Dendritic cell treated with granulocyte-macrophage colony-stimulating factor and Interleukin-4, amounts not matched to agents 40 ng/mL and 50 ng/mL, for 4 days (primary cell): Measurements from ENCODE around the gene DNAJB7.
A peak's percentile ranks its signal among the peaks of the same experiment; 100 is the strongest.
"Not testable (repeated sequence)": the region's sequence is repeated elsewhere in the genome, so short reads cannot be mapped to it uniquely, and the experiment has no call there.

Experiments
- H3K27ac Mint-ChIP-seq: one replicate; pipeline ENCODE4 v1.8.0; 2022; ENCODE audit warnings: mild to moderate bottlenecking, mixed read lengths
- H3K27me3 Mint-ChIP-seq: one replicate; pipeline ENCODE4 v1.8.0; 2022; ENCODE audit warnings: mild to moderate bottlenecking, mixed read lengths
- H3K36me3 Mint-ChIP-seq: one replicate; pipeline ENCODE4 v1.8.0; 2022; ENCODE audit warnings: low read depth, mixed read lengths
- H3K4me1 Mint-ChIP-seq: one replicate; pipeline ENCODE4 v1.8.0; 2022; ENCODE audit warnings: low read depth, mixed read lengths
- H3K4me3 Mint-ChIP-seq: one replicate; pipeline ENCODE4 v1.8.0; 2022; ENCODE audit warnings: mild to moderate bottlenecking, moderate library complexity, mixed read lengths
- H3K9me3 Mint-ChIP-seq: one replicate; pipeline ENCODE4 v1.8.0; 2022; ENCODE audit warnings: mixed read lengths
- intact Hi-C: fragments of 100-400 bp; cut with micrococcal nuclease; formaldehyde crosslinking; loops from one replicate; pipeline ENCODE4 v1.15.0; 2022

Gene DNAJB7

GRCh38 chr22:40862013-40862412 is at the start of gene DNAJB7:
Gene DNAJB7 (minus strand): TSS chr22:40862113. CDS start chr22:40861994, 119 bp downstream.
- Mint-ChIP-seq H3K36me3 (peaks cover 22% of the 10 kb centered on the region), H3K27ac (peak within 1 kb of the TSS; percentile 50), H3K9me3 (no peaks in the 10 kb centered on the region), H3K27me3 (no peaks in the 10 kb centered on the region), H3K4me1 (peaks cover 54% of the 10 kb centered on the region), H3K4me3 (no peak within 1 kb of the TSS)
- intact Hi-C loops = no loop called here

GRCh38 chr22:40908895-40909294 is 47.0 kb upstream of the DNAJB7 start:
- H3K4me3 Mint-ChIP-seq = no peak overlapping the region
- H3K36me3 Mint-ChIP-seq = peaks cover 39% of the 10 kb centered on the region
- H3K9me3 Mint-ChIP-seq = no peaks in the 10 kb centered on the region
- intact Hi-C loops = no loop called here
- no peaks in the 10 kb centered on the region for H3K4me1 Mint-ChIP-seq
- H3K27me3 Mint-ChIP-seq = no peaks in the 10 kb centered on the region
- no peak overlapping the region for H3K27ac Mint-ChIP-seq

- intact Hi-C loops = no loop called here
- Mint-ChIP-seq H3K27me3 (no peaks in the 10 kb centered on the region), H3K4me3 (no peak overlapping the region), H3K36me3 (peaks cover 24% of the 10 kb centered on the region), H3K27ac (no peak overlapping the region), H3K4me1 (no peaks in the 10 kb centered on the region), H3K9me3 (no peaks in the 10 kb centered on the region)
Observed at GRCh38 chr22:40904101-40904500, 42.2 kb upstream of the DNAJB7 start.

GRCh38 chr22:40898850-40899357 is 37.0 kb upstream of the DNAJB7 start:
- Mint-ChIP-seq H3K4me3 (no peak overlapping the region), H3K36me3 (peaks cover 11% of the 10 kb centered on the region), H3K27ac (no peak overlapping the region), H3K4me1 (no peaks in the 10 kb centered on the region), H3K27me3 (no peaks in the 10 kb centered on the region), H3K9me3 (no peaks in the 10 kb centered on the region)
- intact Hi-C loops = loop anchor here (1.0 to 2.0 kb wide), 2 partner anchors 44 to 216 kb away; no protein-coding TSS in a partner anchor

GRCh38 chr22:40894417-40894816 is 32.5 kb upstream of the DNAJB7 start:
- Mint-ChIP-seq H3K27ac (no peak overlapping the region), H3K27me3 (no peaks in the 10 kb centered on the region), H3K4me3 (no peak overlapping the region), H3K9me3 (no peaks in the 10 kb centered on the region), H3K4me1 (no peaks in the 10 kb centered on the region), H3K36me3 (peaks cover 13% of the 10 kb centered on the region)
- intact Hi-C loops = no loop called here

- Mint-ChIP-seq H3K27ac (no peak overlapping the region), H3K27me3 (no peaks in the 10 kb centered on the region), H3K4me3 (no peak overlapping the region), H3K9me3 (no peaks in the 10 kb centered on the region), H3K36me3 (peaks cover 45% of the 10 kb centered on the region), H3K4me1 (no peaks in the 10 kb centered on the region)
- intact Hi-C loops = no loop called here
Observed at GRCh38 chr22:40890881-40891280, 29.0 kb upstream of the DNAJB7 start.

- H3K27me3 Mint-ChIP-seq = no peaks in the 10 kb centered on the region
- no peak overlapping the region for H3K27ac Mint-ChIP-seq
- intact Hi-C loops = no loop called here
- peaks cover 51% of the 10 kb centered on the region for H3K36me3 Mint-ChIP-seq
- H3K4me3 Mint-ChIP-seq = no peak overlapping the region
- H3K4me1 Mint-ChIP-seq = no peaks in the 10 kb centered on the region
- H3K9me3 Mint-ChIP-seq = no peaks in the 10 kb centered on the region
Observed at GRCh38 chr22:40889116-40889515, 27.2 kb upstream of the DNAJB7 start.

GRCh38 chr22:40878922-40879321 is 17.0 kb upstream of the DNAJB7 start:
- Mint-ChIP-seq H3K4me1 (no peaks in the 10 kb centered on the region), H3K36me3 (peaks cover 32% of the 10 kb centered on the region), H3K4me3 (no peak overlapping the region), H3K27me3 (no peaks in the 10 kb centered on the region), H3K27ac (no peak overlapping the region), H3K9me3 (no peaks in the 10 kb centered on the region)
- intact Hi-C loops = no loop called here

GRCh38 chr22:40877488-40877887 is 15.6 kb upstream of the DNAJB7 start:
- intact Hi-C loops = no loop called here
- Mint-ChIP-seq H3K9me3 (no peaks in the 10 kb centered on the region), H3K27ac (no peak overlapping the region), H3K4me3 (no peak overlapping the region), H3K36me3 (peaks cover 26% of the 10 kb centered on the region), H3K27me3 (no peaks in the 10 kb centered on the region), H3K4me1 (no peaks in the 10 kb centered on the region)

GRCh38 chr22:40876907-40877306 is 15.0 kb upstream of the DNAJB7 start:
- no peaks in the 10 kb centered on the region for H3K27me3 Mint-ChIP-seq
- no peak overlapping the region for H3K4me3 Mint-ChIP-seq
- intact Hi-C loops = no loop called here
- no peaks in the 10 kb centered on the region for H3K4me1 Mint-ChIP-seq
- H3K9me3 Mint-ChIP-seq = no peaks in the 10 kb centered on the region
- H3K27ac Mint-ChIP-seq = no peak overlapping the region
- peaks cover 20% of the 10 kb centered on the region for H3K36me3 Mint-ChIP-seq

- H3K4me1 Mint-ChIP-seq = no peaks in the 10 kb centered on the region
Observed at GRCh38 chr22:40875111-40875510, 13.2 kb upstream of the DNAJB7 start.

GRCh38 chr22:40874016-40874415 is 12.1 kb upstream of the DNAJB7 start:
- H3K4me3 Mint-ChIP-seq = no peak overlapping the region
- intact Hi-C loops = no loop called here
- H3K4me1 Mint-ChIP-seq = no peaks in the 10 kb centered on the region
- H3K36me3 Mint-ChIP-seq = peaks cover 18% of the 10 kb centered on the region
- H3K27me3 Mint-ChIP-seq = no peaks in the 10 kb centered on the region
- no peaks in the 10 kb centered on the region for H3K9me3 Mint-ChIP-seq
- H3K27ac Mint-ChIP-seq = no peak overlapping the region

More at GRCh38 chr22:40875111-40875510, 13.2 kb upstream of the DNAJB7 start:
- intact Hi-C loops = no loop called here
- Mint-ChIP-seq H3K9me3 (no peaks in the 10 kb centered on the region), H3K27me3 (no peaks in the 10 kb centered on the region), H3K36me3 (peaks cover 16% of the 10 kb centered on the region), H3K27ac (no peak overlapping the region), H3K4me3 (no peak overlapping the region)

GRCh38 chr22:40868379-40868778 is 6.5 kb upstream of the DNAJB7 start:
- H3K27me3 Mint-ChIP-seq, H3K9me3 Mint-ChIP-seq, intact Hi-C loops, H3K27ac Mint-ChIP-seq, H3K36me3 Mint-ChIP-seq, H3K4me3 Mint-ChIP-seq: not testable (repeated sequence)
- peaks cover 24% of the 10 kb centered on the region for H3K4me1 Mint-ChIP-seq

GRCh38 chr22:40867109-40867508 is 5.2 kb upstream of the DNAJB7 start:
- intact Hi-C loops = no loop called here
- Mint-ChIP-seq H3K27me3 (no peaks in the 10 kb centered on the region), H3K27ac (no peak overlapping the region)

GRCh38 chr22:40862537-40862936 is 624 bp upstream of the DNAJB7 start:
- Mint-ChIP-seq H3K27ac (peak overlapping the region; percentile 50), H3K4me1 (peaks cover 52% of the 10 kb centered on the region), H3K27me3 (no peaks in the 10 kb centered on the region), H3K4me3 (no peak overlapping the region), H3K9me3 (no peaks in the 10 kb centered on the region), H3K36me3 (peaks cover 17% of the 10 kb centered on the region)
- intact Hi-C loops = no loop called here

More at GRCh38 chr22:40867109-40867508, 5.2 kb upstream of the DNAJB7 start:
- H3K9me3 Mint-ChIP-seq = no peaks in the 10 kb centered on the region
- H3K36me3 Mint-ChIP-seq = peaks cover 11% of the 10 kb centered on the region
- H3K4me3 Mint-ChIP-seq = no peak overlapping the region
- H3K4me1 Mint-ChIP-seq = peaks cover 36% of the 10 kb centered on the region
